PC-9 (cell line): ENCODE results near the gene HHAT.

Experiments used
- CTCF ChIP-seq: fragments of 200-600 bp; sonication (generic); conservative IDR thresholded peaks from 2 replicates; pipeline ENCODE4 v1.6.1; 2017; ENCODE audit warnings: mixed run types, antibody characterized with exemption, mild to moderate bottlenecking, moderate library complexity
- EZH2 ChIP-seq: fragments of 200-600 bp; sonication (generic); IDR thresholded peaks from 2 replicates; pipeline ENCODE4 v1.8.0; 2017; ENCODE audit warnings: antibody characterized with exemption, low read depth

DNA sequence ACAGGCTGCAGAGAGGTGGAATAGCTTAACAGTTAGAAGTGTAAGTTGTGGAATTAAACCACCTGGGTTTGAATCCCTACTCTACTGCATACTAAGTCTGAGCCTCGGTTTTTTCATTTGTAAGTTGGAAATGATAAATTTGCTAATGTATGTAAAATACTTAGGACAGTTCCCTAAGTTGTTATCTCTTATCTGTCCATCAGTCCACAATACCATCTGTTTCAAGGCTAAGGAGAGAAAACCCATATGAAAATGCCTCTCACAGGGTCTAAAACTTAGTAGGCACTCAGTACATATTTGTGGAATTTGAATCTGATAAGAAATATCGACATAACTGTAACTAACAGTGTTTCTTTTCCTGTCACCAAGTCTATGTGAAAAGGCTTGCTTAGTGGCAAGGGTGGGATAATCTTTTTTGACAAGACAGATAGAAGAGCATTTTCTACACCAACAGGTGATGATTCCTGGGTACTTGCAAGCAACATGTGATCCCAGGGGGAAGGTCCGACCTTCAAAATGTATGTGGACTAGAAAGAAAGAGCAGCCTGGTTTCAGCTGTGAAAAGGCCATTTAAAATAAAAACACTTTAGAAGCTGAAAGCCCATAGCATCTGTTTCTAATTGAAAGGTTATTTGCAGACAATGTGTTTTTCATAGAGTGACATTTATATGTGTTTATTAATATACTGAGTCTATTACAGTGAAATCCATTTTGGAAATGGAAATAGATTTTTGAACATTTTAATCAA is 202.9 kb downstream of the HHAT start:
- no peak for TF ChIP-seq CTCF
- TF ChIP-seq EZH2: no peak
